Measurements from ENCODE around the gene ADGRL3.
A peak's percentile ranks its signal among the peaks of the same experiment; 100 is the strongest.

The ADGRL3 gene

GRCh38 chr4:61277785-61278760, 77.9 kb downstream of the ADGRL3 start:
- DNase-seq: peak in 1 of 14 donors; percentile 58

GRCh38 chr4:61292322-61292721, 92.2 kb downstream of the ADGRL3 start:
- no peak for DNase-seq

- DNase-seq: no peak
Observed at GRCh38 chr4:61293707-61294400, 93.7 kb downstream of the ADGRL3 start.

GRCh38 chr4:61294936-61295335, 94.8 kb downstream of the ADGRL3 start:
- DNase-seq: no peak

- DNase-seq: no peak
Observed at GRCh38 chr4:61296144-61296543, 96.0 kb downstream of the ADGRL3 start.

- no peak for DNase-seq
Observed at GRCh38 chr4:61298178-61298740, 98.1 kb downstream of the ADGRL3 start.

GRCh38 chr4:61299316-61299715, 99.2 kb downstream of the ADGRL3 start:
- no peak for DNase-seq

GRCh38 chr4:61300266-61300844, 100.2 kb downstream of the ADGRL3 start:
- no peak for DNase-seq

- no peak for DNase-seq
Observed at GRCh38 chr4:61301271-61301670, 101.1 kb downstream of the ADGRL3 start.

- DNase-seq: no peak
Observed at GRCh38 chr4:61308033-61308432, 107.9 kb downstream of the ADGRL3 start.

- peak in 1 of 14 donors; percentile 24 for DNase-seq
Observed at GRCh38 chr4:61309616-61310015, 109.5 kb downstream of the ADGRL3 start.

GRCh38 chr4:61312526-61312925, 112.4 kb downstream of the ADGRL3 start:
- no peak for DNase-seq

GRCh38 chr4:61318431-61318830, 118.3 kb downstream of the ADGRL3 start:
- DNase-seq: no peak

- DNase-seq: no peak
Observed at GRCh38 chr4:61319156-61319555, 119.0 kb downstream of the ADGRL3 start.

GRCh38 chr4:61320154-61320553, 120.0 kb downstream of the ADGRL3 start:
- DNase-seq: no peak

GRCh38 chr4:61320631-61321030, 120.5 kb downstream of the ADGRL3 start:
- DNase-seq: no peak

- DNase-seq: peak in 1 of 14 donors; percentile 2
Observed at GRCh38 chr4:61332693-61333092, 132.6 kb downstream of the ADGRL3 start.

GRCh38 chr4:61333490-61333889, 133.4 kb downstream of the ADGRL3 start:
- no peak for DNase-seq

- DNase-seq: no peak
Observed at GRCh38 chr4:61335241-61335763, 135.2 kb downstream of the ADGRL3 start.

- DNase-seq: peak in 7 of 14 donors; percentile 7 to 48 (median 29)
Observed at GRCh38 chr4:61336488-61336887, 136.4 kb downstream of the ADGRL3 start.

GRCh38 chr4:61336916-61337315, 136.8 kb downstream of the ADGRL3 start:
- peak in 1 of 14 donors; percentile 7 for DNase-seq

GRCh38 chr4:61342061-61342460, 141.9 kb downstream of the ADGRL3 start:
- DNase-seq: no peak

- DNase-seq: no peak
Observed at GRCh38 chr4:61350932-61351331, 150.8 kb downstream of the ADGRL3 start.

Measured in C1 segment of cervical spinal cord (tissue), 14 donors.